ENCODE results near the gene FBLN2.

Gene FBLN2

DNA sequence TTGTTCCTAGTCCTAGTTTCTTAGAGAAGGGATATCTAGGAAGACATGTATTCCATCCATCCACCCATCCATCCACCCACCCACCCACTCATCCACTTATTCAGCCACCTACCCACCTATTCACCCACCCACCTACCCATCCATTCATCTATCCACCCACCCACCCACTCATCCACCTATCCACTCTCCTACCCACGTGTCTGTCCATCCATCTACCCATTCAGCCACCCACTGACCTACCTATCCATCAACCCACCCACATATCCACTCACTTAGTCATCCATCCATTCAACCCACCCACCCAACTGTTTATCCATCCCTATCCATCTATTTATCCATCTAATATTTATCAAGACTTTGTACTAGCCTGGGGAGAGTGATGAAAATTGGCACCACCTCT is 120.5 kb downstream of the FBLN2 start:
- in situ Hi-C loops (cut with HindIII; ENCODE audit: low pct_ligation_motif_present, low sequenced_read_pairs) = no loop called here
- Histone ChIP-seq H3K27ac (no peak overlapping the region), H3K4me3 (ENCODE audit: low read depth, low read length) (no peak overlapping the region), H3K27me3 (replicated peaks) (no peaks in the 10 kb centered on the region), H3K36me3 (replicated peaks) (no peaks in the 10 kb centered on the region)
- DNase-seq = no peak
- TF ChIP-seq CTCF (IDR thresholded peaks at IDR 0.05; ENCODE audit: low read depth, low read length, missing control alignments) = no peak

DNA sequence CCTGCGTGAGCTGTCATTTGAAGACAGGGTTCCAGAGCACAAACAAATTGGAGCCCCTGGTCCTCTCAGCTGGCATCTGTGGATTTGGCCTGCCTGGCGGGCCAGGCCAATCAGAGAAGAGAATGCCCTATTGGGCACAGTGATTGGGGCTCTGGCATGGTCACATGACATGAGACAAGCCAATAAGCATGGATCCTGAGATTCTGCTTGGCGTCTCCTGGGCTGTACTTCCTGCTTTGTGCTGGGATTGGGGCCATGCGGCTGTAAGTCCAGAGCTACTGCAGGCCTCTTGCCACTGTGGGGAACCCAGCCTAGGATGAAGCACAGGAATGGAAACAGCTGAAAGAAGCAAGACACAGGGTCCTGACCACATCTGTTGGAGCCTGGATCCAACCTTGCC is 121.4 kb downstream of the FBLN2 start:
- no peaks in the 10 kb centered on the region for H3K36me3 ChIP-seq (replicated peaks)
- DNase-seq = no peak
- no peak overlapping the region for H3K27ac ChIP-seq
- no peaks in the 10 kb centered on the region for H3K27me3 ChIP-seq (replicated peaks)
- no peak for TF ChIP-seq CTCF (IDR thresholded peaks at IDR 0.05; ENCODE audit: low read depth, low read length, missing control alignments)
- no peak overlapping the region for H3K4me3 ChIP-seq (ENCODE audit: low read depth, low read length)
- in situ Hi-C loops (cut with HindIII; ENCODE audit: low pct_ligation_motif_present, low sequenced_read_pairs) = no loop called here

DNA sequence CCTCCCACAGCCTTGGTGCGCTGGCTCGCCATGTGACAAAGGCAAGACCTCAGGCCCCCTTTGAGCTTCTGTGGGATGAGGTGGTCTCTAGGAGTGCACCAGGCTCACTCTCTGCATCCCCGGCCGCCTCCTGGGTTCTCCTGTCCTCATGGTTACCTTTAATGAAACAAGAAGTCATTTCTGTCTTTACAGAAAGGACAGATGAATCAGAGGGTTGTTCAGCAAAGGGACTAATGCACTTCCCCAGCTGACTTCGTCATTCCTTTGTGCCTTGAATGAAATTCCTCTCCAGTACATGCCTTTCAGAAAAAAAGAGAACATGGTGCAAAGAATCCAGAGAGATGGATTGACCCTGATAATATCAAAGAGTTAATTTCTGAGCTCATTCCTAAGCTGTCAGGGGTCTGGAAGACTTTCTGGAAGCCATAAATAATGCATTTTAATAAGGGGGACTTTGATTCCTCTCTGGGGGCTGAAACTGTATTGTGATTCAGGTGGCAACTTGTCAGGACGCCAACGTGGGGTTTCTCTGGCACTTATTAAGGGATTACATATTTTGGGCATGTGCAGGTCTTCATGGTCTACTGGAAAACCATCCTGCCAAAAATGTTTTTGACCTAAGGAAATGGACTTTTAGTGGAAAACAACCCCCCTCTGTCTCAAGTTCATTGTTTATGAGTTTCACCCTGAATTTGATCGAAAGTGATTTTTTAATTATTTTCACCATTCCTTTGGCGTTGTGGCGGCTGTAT is 122.7 kb downstream of the FBLN2 start:
- Histone ChIP-seq H3K27ac (no peak overlapping the region), H3K4me3 (ENCODE audit: low read depth, low read length) (no peak overlapping the region), H3K27me3 (replicated peaks) (no peaks in the 10 kb centered on the region), H3K36me3 (replicated peaks) (no peaks in the 10 kb centered on the region)
- no peak for TF ChIP-seq CTCF (IDR thresholded peaks at IDR 0.05; ENCODE audit: low read depth, low read length, missing control alignments)
- no peak for DNase-seq
- in situ Hi-C loops (cut with HindIII; ENCODE audit: low pct_ligation_motif_present, low sequenced_read_pairs) = no loop called here

- Histone ChIP-seq H3K27me3 (replicated peaks) (no peaks in the 10 kb centered on the region), H3K27ac (no peak overlapping the region), H3K36me3 (replicated peaks) (no peaks in the 10 kb centered on the region), H3K4me3 (ENCODE audit: low read depth, low read length) (no peak overlapping the region)
- TF ChIP-seq CTCF (IDR thresholded peaks at IDR 0.05; ENCODE audit: low read depth, low read length, missing control alignments) = peak; percentile 56
- in situ Hi-C loops (cut with HindIII; ENCODE audit: low pct_ligation_motif_present, low sequenced_read_pairs) = no loop called here
- DNase-seq = no peak
These were observed 124.3 kb downstream of the FBLN2 start for GRCh38 chr3:13673207-13673606.

DNA sequence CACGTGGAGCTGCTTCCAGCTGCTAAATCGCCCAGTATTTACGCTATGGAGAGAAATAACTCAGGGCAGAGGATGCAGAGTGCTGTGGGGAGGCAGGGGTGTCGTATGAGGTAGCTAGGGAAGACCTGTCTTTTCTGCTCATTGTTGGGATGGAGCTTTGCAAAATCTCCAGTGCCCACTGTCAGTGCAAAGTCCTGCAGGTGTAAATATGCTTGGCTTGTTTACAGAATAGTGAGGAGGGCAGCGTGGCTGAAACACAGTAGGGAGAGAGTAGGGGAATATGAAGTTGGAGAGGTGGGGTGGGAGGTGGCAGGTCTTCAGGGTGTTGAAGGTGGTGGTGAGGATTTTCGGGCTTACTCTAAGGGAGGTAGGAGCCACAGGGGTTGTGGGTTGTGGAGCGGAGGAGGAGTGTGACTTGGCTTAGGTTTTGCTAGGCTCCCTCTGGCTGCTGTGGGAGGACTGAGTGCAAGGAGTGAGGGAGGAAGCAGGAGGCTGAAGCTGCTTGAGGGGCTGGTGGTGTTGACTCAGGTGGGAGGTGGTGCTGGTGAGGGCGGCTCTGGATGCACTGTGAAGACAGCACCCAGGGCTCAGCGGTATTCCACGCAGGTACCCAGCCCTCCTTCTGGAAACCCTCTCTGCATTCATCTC is 125.7 kb downstream of the FBLN2 start:
- Histone ChIP-seq H3K36me3 (replicated peaks) (no peaks in the 10 kb centered on the region), H3K27me3 (replicated peaks) (no peaks in the 10 kb centered on the region), H3K4me3 (ENCODE audit: low read depth, low read length) (no peak overlapping the region), H3K27ac (no peak overlapping the region)
- in situ Hi-C loops (cut with HindIII; ENCODE audit: low pct_ligation_motif_present, low sequenced_read_pairs) = no loop called here
- no peak for TF ChIP-seq CTCF (IDR thresholded peaks at IDR 0.05; ENCODE audit: low read depth, low read length, missing control alignments)
- no peak for DNase-seq

Measured in brain microvascular endothelial cell (primary cell).